ENCODE results near the gene PRSS27.

The PRSS27 gene

DNA sequence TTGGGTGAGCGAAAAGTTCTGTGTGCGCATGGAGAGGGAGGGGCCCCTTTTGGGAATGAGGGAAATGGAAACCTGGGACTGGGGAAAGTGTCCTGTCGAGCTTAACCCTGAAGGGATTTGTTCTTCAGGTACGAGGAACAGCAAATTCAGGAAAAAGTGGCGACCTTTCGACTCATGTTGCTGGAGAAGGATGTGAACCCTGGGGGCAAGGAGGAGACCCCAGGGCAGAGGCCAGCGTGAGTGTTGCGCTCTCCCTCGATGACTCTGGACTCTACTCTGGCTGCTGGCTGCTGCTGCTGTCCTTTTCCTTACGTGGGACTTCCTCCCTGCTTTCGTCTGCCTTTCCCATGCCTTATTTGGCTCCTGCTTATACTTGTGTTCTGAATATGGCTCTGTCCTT lies 37.3 kb upstream of the PRSS27 start:
- TF ChIP-seq ZNF274 (IDR thresholded peaks at IDR 0.05; ENCODE audit: low read depth, low read length) = no peak
- H3K4me3 ChIP-seq (ENCODE audit: low read length) = no peak overlapping the region

DNA sequence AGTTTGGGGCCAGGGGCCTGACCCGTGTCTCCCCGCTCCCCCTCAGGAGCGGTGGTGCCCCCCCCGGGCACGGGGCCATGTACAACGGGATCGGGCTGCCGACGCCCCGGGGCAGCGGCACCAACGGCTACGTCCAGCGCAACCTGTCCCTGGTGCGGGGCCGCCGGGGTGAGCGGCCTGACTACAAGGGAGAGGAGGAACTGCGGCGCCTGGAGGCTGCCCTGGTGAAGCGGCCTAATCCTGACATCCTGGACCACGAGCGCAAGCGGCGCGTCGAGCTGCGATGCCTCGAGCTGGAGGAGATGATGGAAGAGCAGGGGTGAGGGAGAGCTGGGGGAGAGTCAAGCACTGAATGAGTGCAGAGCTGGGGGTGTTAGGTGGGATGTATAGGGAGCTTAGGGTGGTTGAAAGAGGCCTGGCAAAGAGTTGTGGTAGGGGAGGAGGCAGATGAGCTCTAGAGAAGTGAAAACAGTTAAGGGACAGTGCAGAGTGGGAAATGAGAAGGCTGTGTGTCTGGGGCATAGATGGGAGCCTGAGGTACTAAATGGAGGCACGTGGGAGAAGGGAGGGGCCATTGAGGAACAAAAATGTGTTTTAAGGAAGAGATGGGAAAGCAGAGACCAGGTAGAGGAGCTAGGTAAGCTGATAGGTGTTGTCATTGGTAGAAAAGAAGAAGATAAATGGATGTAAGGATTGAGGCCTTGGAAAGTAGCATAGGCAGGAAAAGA lies 36.4 kb upstream of the PRSS27 start:
- H3K4me3 ChIP-seq (ENCODE audit: low read length) = no peak overlapping the region
- TF ChIP-seq ZNF274 (IDR thresholded peaks at IDR 0.05; ENCODE audit: low read depth, low read length) = no peak

DNA sequence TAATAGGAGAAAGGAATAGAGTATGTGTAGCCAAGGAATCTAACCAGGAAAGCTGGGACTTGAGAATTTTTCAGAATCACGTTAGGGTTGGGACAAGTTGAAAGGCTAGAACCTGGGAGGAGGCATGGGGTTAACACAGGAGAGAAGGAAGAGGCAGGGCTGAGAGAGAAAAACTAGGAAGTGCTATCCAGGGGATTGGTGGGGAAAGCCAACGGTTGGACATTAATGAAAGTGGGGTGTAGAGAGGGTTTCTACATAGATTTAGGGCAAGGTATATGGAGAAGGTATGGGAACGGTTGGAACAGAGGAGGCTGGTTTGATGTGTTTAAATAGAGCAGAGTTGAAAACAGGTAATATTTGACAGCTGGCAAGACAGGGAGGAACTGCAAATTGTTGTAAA lies 35.1 kb upstream of the PRSS27 start:
- peak overlapping the region; percentile 98; the same call in 1 of the 2 replicates for H3K4me3 ChIP-seq (ENCODE audit: low read length)
- TF ChIP-seq ZNF274 (IDR thresholded peaks at IDR 0.05; ENCODE audit: low read depth, low read length) = no peak

DNA sequence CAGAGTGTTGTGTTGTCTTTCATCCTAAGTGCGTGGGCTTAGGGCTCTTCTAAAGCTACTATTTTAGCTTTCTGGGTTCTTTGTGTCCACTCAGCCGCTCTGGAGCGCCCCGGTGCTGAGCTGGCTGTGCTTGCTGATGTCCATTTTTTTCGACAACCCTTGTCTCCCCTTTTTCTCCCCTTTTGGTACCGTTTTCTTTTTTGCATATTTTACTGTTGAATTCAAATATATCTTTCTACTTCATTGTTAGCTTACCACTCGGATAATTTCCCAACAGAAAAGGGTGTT lies 33.7 kb upstream of the PRSS27 start:
- H3K4me3 ChIP-seq (ENCODE audit: low read length) = peak overlapping the region; percentile 98
- TF ChIP-seq ZNF274 (IDR thresholded peaks at IDR 0.05; ENCODE audit: low read depth, low read length) = no peak

DNA sequence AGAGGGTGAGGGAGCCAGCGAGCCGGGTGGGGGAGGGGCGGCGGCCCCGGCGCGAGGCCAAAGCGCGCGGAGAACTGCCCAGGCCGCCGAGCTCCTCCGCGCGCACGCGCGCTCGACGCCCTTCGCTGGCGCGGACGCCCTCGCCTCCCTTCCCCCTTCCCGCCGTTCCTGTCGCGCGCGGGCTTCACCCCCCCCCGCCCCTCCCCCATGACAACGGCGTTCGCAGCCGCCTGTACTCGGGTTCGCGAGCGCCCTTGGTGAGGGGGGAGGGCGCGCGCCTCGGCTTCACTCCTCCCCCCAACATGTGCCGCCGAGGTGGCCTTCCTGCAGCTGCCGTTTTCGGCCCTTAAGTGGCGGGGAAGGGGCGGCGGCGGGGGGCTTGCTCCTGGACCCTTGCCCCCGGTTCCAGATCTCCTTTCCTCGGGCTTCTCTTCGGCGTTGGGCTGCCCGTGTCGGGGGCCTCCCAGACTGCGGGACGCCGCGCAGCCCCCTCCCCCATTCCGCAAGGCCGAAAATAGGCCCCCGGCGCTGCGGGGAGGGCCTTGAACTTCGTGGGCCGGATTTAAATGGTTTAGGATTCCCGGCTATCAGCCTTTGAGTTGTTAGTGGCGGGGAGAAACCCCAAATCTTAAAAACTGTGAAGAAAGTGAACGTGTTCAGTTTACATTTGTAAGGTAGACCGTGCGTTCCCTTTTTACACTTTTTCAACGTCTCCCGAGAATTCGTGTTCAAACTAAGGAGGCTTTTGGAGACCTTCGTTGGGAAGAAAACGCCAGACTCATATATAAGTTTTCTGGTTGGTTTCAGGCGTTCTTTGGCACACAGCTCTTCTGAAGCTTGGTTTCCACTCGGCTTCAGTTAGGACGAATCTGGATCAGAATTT lies 33.1 kb upstream of the PRSS27 start:
- TF ChIP-seq ZNF274 (IDR thresholded peaks at IDR 0.05; ENCODE audit: low read depth, low read length) = no peak
- peak overlapping the region; percentile 98 for H3K4me3 ChIP-seq (ENCODE audit: low read length)

- peak within 1 kb of the TSS; percentile 98 for H3K4me3 ChIP-seq (ENCODE audit: low read length)
- no peak for TF ChIP-seq ZNF274 (IDR thresholded peaks at IDR 0.05; ENCODE audit: low read depth, low read length)
Measured at GRCh38 chr16:2752035-2752849, 32.2 kb upstream of the PRSS27 start, which contains the start of gene SRRM2. TSS of gene SRRM2 (plus strand) at chr16:2752638. CDS start at chr16:2756365, 3,727 bp downstream.

- H3K4me3 ChIP-seq (ENCODE audit: low read length) = peak overlapping the region; percentile 98; the same call in 1 of the 2 replicates
- TF ChIP-seq ZNF274 (IDR thresholded peaks at IDR 0.05; ENCODE audit: low read depth, low read length) = no peak
Measured at GRCh38 chr16:2751577-2752034, 31.6 kb upstream of the PRSS27 start.

GRCh38 chr16:2749936-2750335 lies 29.9 kb upstream of the PRSS27 start:
- TF ChIP-seq ZNF274 (IDR thresholded peaks at IDR 0.05; ENCODE audit: low read depth, low read length) = no peak

GRCh38 chr16:2749476-2749875 lies 29.5 kb upstream of the PRSS27 start:
- no peak overlapping the region for H3K4me3 ChIP-seq (ENCODE audit: low read length)
- no peak for TF ChIP-seq ZNF274 (IDR thresholded peaks at IDR 0.05; ENCODE audit: low read depth, low read length)

More at GRCh38 chr16:2749936-2750335, 29.9 kb upstream of the PRSS27 start:
- H3K4me3 ChIP-seq (ENCODE audit: low read length) = no peak overlapping the region

GRCh38 chr16:2748757-2749455 lies 28.9 kb upstream of the PRSS27 start:
- TF ChIP-seq ZNF274 (IDR thresholded peaks at IDR 0.05; ENCODE audit: low read depth, low read length) = no peak
- no peak overlapping the region for H3K4me3 ChIP-seq (ENCODE audit: low read length)

DNA sequence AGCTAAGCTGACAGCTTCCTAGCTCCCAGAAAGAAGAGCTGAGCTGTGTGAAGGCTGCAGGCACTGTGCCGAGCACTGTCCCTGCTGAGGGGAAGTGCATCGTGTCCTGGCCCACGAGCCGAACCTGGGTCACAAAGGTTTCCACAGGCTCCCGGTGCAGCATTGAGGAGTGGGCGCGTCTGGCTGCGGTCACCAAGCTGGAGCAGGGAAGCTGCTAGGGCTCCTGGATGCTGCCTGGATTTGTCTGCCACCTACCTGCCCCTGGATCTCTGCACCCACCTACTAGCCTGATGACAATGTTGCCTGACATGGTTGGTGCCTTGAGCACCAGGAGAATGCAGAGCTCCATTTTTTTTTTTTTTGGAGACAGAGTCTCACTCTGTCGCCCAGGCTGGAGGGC lies 25.9 kb upstream of the PRSS27 start:
- no peak overlapping the region for H3K4me3 ChIP-seq (ENCODE audit: low read length)
- no peak for TF ChIP-seq ZNF274 (IDR thresholded peaks at IDR 0.05; ENCODE audit: low read depth, low read length)

DNA sequence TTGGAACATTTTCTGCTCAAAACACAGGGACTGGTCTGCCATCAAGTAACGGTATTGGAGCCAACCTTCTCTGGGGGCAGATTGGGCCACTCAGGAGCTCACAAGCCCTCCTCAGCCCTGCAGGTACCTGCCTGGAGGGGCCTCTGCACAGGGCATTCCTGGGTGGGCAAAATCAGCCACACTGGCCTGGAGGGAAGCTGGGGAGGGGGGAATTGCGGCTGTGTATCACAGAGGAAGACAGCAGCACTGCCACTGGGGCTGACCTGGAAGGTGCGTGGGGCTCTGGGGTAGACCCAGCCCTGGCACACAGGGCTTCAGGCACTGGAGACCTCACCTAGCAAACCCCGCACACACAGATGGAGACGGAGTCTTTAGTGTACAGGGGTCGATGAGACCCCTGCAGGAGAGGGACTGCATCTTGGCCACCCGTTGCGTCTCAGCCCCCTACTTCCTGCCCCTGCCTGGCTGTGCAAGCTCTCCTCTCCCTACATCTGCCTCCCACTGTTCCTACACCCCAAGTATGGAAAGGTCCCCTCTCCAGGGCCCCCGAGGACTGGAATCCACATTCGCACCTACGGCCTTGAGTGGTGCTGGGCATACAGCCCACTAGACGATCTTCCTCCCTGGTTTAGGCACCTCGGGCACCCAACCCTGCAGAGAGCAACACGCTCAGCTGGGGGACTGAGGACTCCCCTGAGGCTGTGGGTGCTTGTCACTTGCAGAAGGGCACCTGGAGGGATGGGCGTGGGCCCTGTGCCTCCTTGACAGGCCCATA lies 25.3 kb upstream of the PRSS27 start:
- H3K4me3 ChIP-seq (ENCODE audit: low read length) = no peak overlapping the region
- TF ChIP-seq ZNF274 (IDR thresholded peaks at IDR 0.05; ENCODE audit: low read depth, low read length) = no peak

- no peak overlapping the region for H3K4me3 ChIP-seq (ENCODE audit: low read length)
- no peak for TF ChIP-seq ZNF274 (IDR thresholded peaks at IDR 0.05; ENCODE audit: low read depth, low read length)
Measured at GRCh38 chr16:2744711-2745110, 24.7 kb upstream of the PRSS27 start.
